IgD-negative memory B cell (primary cell): ENCODE results near the gene KRTAP5-10. TPM values are rescaled to one million over a fixed set of nuclear protein-coding genes. Genes with fewer than 3 reads are reported as not detected.
"Not testable (repeated sequence)": the region's sequence is repeated elsewhere in the genome, so short reads cannot be mapped to it uniquely, and the experiment has no call there.

ENCODE experiments used
- H3K27ac Mint-ChIP-seq, 3 donors: one replicate each; pipeline ENCODE4 v1.8.0; 2020 to 2022; ENCODE audit warnings: mild to moderate bottlenecking in 3 of 3, mixed read lengths in 3 of 3, moderate library complexity in 1 of 3
- H3K27me3 Mint-ChIP-seq: one replicate; pipeline ENCODE4 v1.8.0; 2021; ENCODE audit warnings: mixed read lengths
- H3K36me3 Mint-ChIP-seq: one replicate; pipeline ENCODE4 v1.8.0; 2020; ENCODE audit warnings: mild to moderate bottlenecking, mixed read lengths
- H3K4me1 Mint-ChIP-seq, 3 donors: one replicate each; pipeline ENCODE4 v1.8.0; 2020 to 2022; ENCODE audit warnings: mixed read lengths in 3 of 3, mild to moderate bottlenecking in 1 of 3
- H3K4me3 Mint-ChIP-seq, 4 donors: one replicate each; pipeline ENCODE4 v1.8.0; 2020 to 2022; ENCODE audit warnings: mild to moderate bottlenecking in 4 of 4, mixed read lengths in 4 of 4, moderate library complexity in 3 of 4
- H3K9me3 Mint-ChIP-seq, 3 donors: one replicate each; pipeline ENCODE4 v1.8.0; 2020 to 2021; ENCODE audit warnings: mixed read lengths in 3 of 3, mild to moderate bottlenecking in 1 of 3
- polyA plus RNA-seq: library from polyadenylated mRNA; unstranded; fragments of 300-500 nt; fragmentation: Illumina TruSeq; gene quantifications from one replicate; pipeline ENCODE4 v1.2.3, GENCODE V29; 2021

KRTAP5-10 gene
- polyA plus RNA-seq, 1 donor from 2014 or later, result not detected

DNA sequence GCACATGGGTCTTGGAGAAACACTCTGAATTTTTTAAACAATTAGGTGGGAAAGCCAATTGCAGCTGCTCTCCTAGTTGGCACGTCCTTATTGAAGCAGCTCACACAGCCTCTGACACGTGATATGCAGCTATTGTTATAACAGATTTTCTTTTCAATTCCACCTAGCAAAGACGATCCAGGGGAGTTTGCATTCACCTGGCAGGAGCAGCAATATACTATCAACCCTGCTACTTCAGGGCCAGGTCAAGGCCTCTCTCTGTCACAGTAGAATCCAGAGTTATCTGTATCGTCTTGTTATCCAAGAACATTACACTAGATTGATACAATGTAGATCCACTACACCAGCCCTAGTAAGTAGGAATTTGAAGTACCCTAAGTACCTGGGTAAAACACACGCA lies 9.1 kb downstream of the KRTAP5-10 start:
- peaks cover 0 to 3% (median 0%) of the 10 kb centered on the region in 3 donors for H3K9me3 Mint-ChIP-seq
- no peak overlapping the region for H3K4me3 Mint-ChIP-seq
- peaks cover 0 to 4% (median 2%) of the 10 kb centered on the region in 3 donors for H3K4me1 Mint-ChIP-seq
- H3K27me3 Mint-ChIP-seq, result peaks cover 8% of the 10 kb centered on the region
- H3K27ac Mint-ChIP-seq, result no peak overlapping the region
- H3K36me3 Mint-ChIP-seq, result peaks cover 2% of the 10 kb centered on the region

DNA sequence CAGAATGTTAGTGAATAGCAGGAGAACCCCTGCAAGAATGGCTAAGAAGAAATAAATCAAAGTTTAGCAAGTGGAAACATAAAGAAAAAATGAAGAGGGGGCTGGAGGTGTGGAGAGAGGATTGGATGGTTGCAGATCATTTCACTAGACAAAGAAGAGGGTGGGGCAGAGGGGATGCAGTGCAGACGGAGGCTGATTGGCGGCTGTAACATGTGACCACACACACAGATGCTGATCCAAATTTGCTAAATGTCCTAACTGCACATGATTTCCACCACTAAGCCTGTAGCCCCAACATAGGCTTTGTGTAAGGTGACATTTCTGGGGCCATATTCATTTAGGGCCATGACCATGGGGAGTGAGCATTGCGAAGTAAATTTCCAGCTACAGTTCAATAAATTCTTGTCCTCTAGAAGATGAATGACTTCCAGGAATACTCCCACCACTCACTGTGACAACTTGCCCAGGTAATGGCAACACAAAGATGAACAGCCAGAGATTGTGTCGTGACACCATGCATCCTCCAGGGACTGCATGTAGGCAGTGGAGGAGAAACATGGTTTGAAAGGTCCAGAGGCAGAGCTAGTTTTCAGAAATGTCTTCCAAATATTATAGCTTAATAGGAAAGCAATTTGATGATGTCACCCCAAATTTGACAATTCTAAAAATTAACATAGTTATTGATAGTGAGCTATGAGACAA lies 10.5 kb downstream of the KRTAP5-10 start:
- peaks cover 0 to 7% (median 4%) of the 10 kb centered on the region in 3 donors for H3K4me1 Mint-ChIP-seq
- peaks cover 9% of the 10 kb centered on the region for H3K27me3 Mint-ChIP-seq
- no peak overlapping the region for H3K27ac Mint-ChIP-seq
- H3K4me3 Mint-ChIP-seq, result no peak overlapping the region
- peaks cover 2% of the 10 kb centered on the region for H3K36me3 Mint-ChIP-seq
- H3K9me3 Mint-ChIP-seq, result no peaks in the 10 kb centered on the region

DNA sequence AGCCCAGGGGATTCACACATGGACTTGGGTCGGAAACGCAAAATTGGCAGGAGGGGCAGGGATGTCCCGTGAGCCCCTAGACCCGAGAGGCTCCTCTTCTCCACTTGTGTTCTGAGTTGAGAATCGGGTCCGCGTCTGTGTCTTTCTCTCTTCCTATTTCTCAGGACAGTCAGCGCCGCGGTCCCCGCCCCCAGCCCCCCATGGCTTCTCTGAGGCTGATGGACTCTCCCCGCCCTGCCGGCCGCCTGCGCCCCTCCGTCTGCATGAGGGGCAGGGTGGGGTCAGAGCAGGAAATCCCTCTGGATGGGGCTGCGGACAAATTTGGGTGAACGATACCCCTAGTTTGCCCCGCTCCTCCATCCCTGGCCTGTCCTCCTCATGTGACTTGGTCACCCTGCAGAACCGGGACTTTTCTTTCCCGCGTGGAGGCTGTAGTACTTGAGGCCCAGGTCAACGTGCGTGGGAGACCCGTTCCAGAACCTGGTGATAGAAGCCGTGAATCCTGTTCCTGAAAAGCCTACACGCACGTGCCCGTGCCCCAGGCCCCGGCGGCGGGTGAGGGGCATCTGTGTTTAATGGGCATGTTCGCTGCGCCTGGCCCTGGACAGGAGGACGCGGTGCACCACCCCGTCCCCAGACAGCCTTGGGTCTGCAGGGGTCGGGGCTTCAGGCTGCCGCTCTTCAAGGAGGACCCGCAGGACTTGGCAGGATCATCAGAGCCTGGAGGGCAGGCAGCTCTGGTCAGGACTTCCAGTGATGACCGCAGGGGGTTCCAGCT lies 11.5 kb downstream of the KRTAP5-10 start:
- not testable (repeated sequence) for H3K9me3 Mint-ChIP-seq, H3K27ac Mint-ChIP-seq, H3K4me1 Mint-ChIP-seq, H3K36me3 Mint-ChIP-seq, H3K4me3 Mint-ChIP-seq
- H3K27me3 Mint-ChIP-seq, result peaks cover 14% of the 10 kb centered on the region

DNA sequence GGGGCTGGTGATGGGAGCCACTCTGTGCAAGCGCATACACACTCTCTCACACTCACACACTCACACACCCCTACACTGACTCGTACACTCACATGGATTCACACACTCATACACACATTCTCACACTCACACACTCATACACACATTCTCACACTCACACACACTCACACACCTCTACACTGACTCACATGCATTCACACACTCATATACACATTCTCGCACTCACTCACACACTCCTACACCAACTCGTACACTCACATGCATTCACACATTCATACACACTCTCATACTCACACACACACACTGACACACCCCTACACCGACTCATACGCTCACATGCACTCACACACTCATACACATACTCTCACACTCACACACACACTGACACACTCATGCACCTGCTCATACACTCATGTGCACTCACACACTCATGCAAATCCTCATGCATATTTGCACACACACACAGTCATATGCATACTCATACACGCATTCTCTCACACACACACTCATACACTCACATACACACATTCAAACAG lies 12.2 kb downstream of the KRTAP5-10 start:
- H3K4me3 Mint-ChIP-seq, result no peak overlapping the region
- peaks cover 0 to 7% (median 4%) of the 10 kb centered on the region in 3 donors for H3K4me1 Mint-ChIP-seq
- no peak overlapping the region for H3K27ac Mint-ChIP-seq
- H3K36me3 Mint-ChIP-seq, result peaks cover 3% of the 10 kb centered on the region
- no peaks in the 10 kb centered on the region for H3K9me3 Mint-ChIP-seq
- H3K27me3 Mint-ChIP-seq, result peaks cover 17% of the 10 kb centered on the region

DNA sequence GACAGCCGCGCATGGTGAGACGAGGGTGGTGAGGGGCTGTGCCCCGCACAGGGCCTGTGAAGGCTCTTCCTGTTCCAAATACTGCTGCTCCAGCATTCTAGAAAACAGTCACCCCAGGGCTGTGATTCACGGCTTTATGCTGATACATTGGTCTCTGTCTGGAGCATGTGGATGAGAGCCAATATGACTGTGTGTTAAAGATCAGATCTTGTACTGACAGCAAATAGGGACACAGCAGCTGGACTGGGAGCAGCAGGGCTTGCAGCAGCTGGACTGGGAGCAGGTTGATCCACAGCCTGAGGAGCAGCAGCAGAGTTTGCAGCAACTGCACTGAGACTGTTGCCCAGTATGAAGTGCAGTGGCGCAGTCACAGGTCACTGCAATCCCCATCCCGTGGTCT lies 14.2 kb downstream of the KRTAP5-10 start:
- H3K4me1 Mint-ChIP-seq, H3K9me3 Mint-ChIP-seq, H3K27ac Mint-ChIP-seq, H3K36me3 Mint-ChIP-seq, H3K4me3 Mint-ChIP-seq: not testable (repeated sequence)
- H3K27me3 Mint-ChIP-seq, result peaks cover 12% of the 10 kb centered on the region

- Mint-ChIP-seq H3K27me3 (peaks cover 14% of the 10 kb centered on the region), H3K36me3 (peaks cover 3% of the 10 kb centered on the region), H3K4me3 (no peak overlapping the region)
Observed at GRCh38 chr11:71580057-71581003, 15.0 kb downstream of the KRTAP5-10 start.

DNA sequence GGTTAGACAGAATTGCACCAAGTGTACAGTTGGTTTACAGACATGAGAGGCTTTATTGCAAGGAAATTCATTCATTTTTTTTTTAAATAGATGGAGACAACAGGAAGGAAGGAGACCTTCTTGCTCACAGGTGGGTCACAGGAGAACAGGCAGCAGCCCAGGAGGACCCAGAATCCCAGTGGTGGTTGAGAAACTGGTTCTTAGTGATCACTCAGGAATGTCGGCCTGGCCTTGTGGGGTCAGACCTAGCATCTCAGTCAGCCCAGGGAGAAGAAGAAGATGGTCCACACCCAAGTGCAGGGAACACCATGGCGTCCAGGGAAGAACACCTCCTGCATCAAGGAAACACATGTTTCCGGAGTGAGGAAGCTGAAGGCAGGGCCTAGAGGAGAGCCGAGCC lies 16.5 kb downstream of the KRTAP5-10 start:
- Mint-ChIP-seq H3K27me3 (peaks cover 14% of the 10 kb centered on the region), H3K4me1 (peaks cover 0 to 5% (median 2%) of the 10 kb centered on the region in 3 donors), H3K36me3 (peaks cover 1% of the 10 kb centered on the region), H3K4me3 (no peak overlapping the region), H3K9me3 (no peaks in the 10 kb centered on the region), H3K27ac (no peak overlapping the region)

More at GRCh38 chr11:71580057-71581003, 15.0 kb downstream of the KRTAP5-10 start:
- Mint-ChIP-seq H3K4me1 (peaks cover 0 to 7% (median 4%) of the 10 kb centered on the region in 3 donors), H3K27ac (no peak overlapping the region), H3K9me3 (no peaks in the 10 kb centered on the region)

DNA sequence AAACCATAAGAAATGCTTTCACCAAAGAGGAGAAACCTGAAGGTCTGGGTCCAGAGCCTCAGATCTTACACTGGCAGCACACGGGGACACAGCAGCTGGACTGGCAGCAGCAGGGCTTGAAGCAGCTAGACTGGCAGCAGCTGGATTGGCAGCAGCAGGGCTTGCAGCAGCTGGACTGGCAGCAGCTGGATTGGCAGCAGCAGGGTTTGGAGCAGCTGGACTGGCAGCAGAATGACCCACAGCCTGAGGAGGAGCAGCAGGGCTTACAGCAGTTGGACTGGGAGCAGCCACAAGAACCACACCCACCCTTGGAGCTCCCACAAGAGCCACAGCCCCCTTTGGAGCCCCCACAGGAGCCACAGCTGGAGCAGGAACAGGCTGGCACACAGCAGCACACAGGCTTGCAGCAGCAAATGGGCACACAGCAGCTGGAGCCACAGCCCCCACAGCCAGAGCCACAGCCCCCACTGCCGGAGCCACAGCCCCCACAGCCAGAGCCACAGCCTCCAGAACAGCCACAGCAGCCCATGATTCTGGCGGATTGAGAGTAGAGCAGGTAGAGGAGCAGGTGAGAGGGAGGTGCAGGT lies 17.0 kb downstream of the KRTAP5-10 start, which contains the start of gene KRTAP5-11:
Gene KRTAP5-11, minus strand, starts transcription at position 567 of the 587 bp plus-strand sequence. Its CDS starts 38 bp downstream, at position 529.
- Mint-ChIP-seq H3K27ac (no peak within 1 kb of the TSS), H3K9me3 (no peaks in the 10 kb centered on the region)

GRCh38 chr11:71582969-71583368 lies 17.6 kb downstream of the KRTAP5-10 start:
- not testable (repeated sequence) for H3K36me3 Mint-ChIP-seq, H3K27ac Mint-ChIP-seq

More for the DNA sequence above, 17.0 kb downstream of the KRTAP5-10 start, which contains the start of gene KRTAP5-11:
- Mint-ChIP-seq H3K4me3 (no peak within 1 kb of the TSS), H3K36me3 (peaks cover 1% of the 10 kb centered on the region), H3K27me3 (peaks cover 14% of the 10 kb centered on the region), H3K4me1 (peaks cover 0 to 5% (median 2%) of the 10 kb centered on the region in 3 donors)

GRCh38 chr11:71585673-71586072 lies 20.3 kb downstream of the KRTAP5-10 start:
- not testable (repeated sequence) for H3K36me3 Mint-ChIP-seq, H3K4me1 Mint-ChIP-seq, H3K9me3 Mint-ChIP-seq, H3K27ac Mint-ChIP-seq, H3K4me3 Mint-ChIP-seq
- peaks cover 12% of the 10 kb centered on the region for H3K27me3 Mint-ChIP-seq

More at GRCh38 chr11:71582969-71583368, 17.6 kb downstream of the KRTAP5-10 start:
- not testable (repeated sequence) for H3K4me1 Mint-ChIP-seq, H3K9me3 Mint-ChIP-seq, H3K4me3 Mint-ChIP-seq
- H3K27me3 Mint-ChIP-seq, result peaks cover 14% of the 10 kb centered on the region

DNA sequence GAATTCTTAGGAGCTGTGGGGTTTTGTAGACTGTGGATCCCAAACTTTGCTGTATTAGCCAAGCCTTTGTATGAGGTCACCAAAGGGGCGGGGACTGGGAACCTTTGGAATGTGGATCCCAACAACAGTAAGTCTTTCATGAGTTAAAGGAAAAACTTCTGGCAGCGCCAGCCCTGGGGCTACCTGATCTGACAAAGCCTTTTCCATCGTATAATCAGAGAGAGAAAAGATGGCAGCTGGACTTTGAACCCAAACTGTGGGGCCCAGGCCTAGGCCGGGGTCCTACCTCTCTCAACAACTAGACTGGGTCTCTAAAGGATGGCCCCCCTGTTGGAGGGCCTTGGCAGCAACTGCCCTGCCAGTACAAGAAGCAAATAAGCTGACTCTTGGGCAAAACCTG lies 23.0 kb downstream of the KRTAP5-10 start:
- not testable (repeated sequence) for H3K9me3 Mint-ChIP-seq, H3K27me3 Mint-ChIP-seq, H3K4me3 Mint-ChIP-seq

GRCh38 chr11:71588822-71589545 lies 23.6 kb downstream of the KRTAP5-10 start:
- not testable (repeated sequence) for H3K4me1 Mint-ChIP-seq, H3K27me3 Mint-ChIP-seq, H3K9me3 Mint-ChIP-seq, H3K36me3 Mint-ChIP-seq, H3K4me3 Mint-ChIP-seq, H3K27ac Mint-ChIP-seq

More for the DNA sequence above, 23.0 kb downstream of the KRTAP5-10 start:
- not testable (repeated sequence) for H3K36me3 Mint-ChIP-seq, H3K4me1 Mint-ChIP-seq, H3K27ac Mint-ChIP-seq

- not testable (repeated sequence) for H3K27ac Mint-ChIP-seq, H3K27me3 Mint-ChIP-seq, H3K4me3 Mint-ChIP-seq, H3K4me1 Mint-ChIP-seq, H3K36me3 Mint-ChIP-seq, H3K9me3 Mint-ChIP-seq
Observed at GRCh38 chr11:71589546-71589920, 24.2 kb downstream of the KRTAP5-10 start.

- peaks cover 28% of the 10 kb centered on the region for H3K27me3 Mint-ChIP-seq
Observed at GRCh38 chr11:71603221-71603620, 37.9 kb downstream of the KRTAP5-10 start.

More at GRCh38 chr11:71603221-71603620, 37.9 kb downstream of the KRTAP5-10 start:
- peak overlapping the region in 1 of 4 donors; percentile 37 for H3K4me3 Mint-ChIP-seq
- H3K36me3 Mint-ChIP-seq, H3K27ac Mint-ChIP-seq, H3K9me3 Mint-ChIP-seq, H3K4me1 Mint-ChIP-seq: not testable (repeated sequence)
